NOMO-1 treated with DMSO at 0.1 percent for 48 hours (cell line): ENCODE data around the gene DOCK1.

ENCODE experiments used
- DNase-seq: peaks from one replicate; lab custom pipeline; 2025; ENCODE audit not compliant: unreplicated experiment; lab: John Stamatoyannopoulos, UW

DOCK1 gene

GRCh38 chr10:127071126-127071525, 165.9 kb downstream of the DOCK1 start:
- no peak for DNase-seq

GRCh38 chr10:127073666-127074065, 168.4 kb downstream of the DOCK1 start:
- no peak for DNase-seq

DNA sequence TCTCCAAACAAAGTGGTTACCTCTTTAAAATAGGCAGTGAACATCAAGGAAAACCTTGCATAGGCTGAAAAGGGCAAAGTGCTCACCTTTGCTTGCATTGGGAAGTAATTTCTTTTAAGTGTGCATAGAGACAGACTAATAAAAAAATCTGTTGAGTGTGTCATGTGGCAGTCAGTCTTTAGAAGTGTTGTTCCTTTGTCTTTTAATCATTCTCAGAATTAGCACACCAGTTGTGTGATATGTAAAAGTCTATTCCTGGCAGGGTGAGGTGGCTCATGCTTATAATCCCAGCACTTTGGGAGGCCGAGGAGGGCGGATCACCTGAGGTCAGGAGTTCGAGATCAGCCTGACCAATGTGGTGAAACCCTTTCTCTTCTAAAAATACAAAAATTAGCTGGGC, 174.2 kb downstream of the DOCK1 start:
- DNase-seq = no peak

DNA sequence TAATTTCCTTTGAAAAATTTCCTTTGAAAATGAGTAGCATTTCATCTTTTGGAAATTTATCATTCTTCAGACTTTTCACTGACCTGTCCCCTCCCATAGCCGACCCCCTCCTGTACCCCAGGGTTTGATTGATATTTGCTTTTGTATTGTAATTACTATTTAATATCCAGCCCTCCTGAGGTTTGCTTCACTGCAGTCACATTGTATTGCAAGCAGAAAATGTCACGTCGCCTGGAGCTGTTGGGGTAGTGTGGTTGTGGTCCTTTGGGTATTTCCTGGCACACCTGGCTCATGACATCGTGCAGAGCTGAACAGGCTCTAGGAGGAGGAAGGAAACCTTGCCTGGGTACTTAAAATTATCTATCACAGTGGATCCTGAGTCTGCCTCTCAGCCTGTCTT, 175.1 kb downstream of the DOCK1 start:
- DNase-seq = no peak

DNA sequence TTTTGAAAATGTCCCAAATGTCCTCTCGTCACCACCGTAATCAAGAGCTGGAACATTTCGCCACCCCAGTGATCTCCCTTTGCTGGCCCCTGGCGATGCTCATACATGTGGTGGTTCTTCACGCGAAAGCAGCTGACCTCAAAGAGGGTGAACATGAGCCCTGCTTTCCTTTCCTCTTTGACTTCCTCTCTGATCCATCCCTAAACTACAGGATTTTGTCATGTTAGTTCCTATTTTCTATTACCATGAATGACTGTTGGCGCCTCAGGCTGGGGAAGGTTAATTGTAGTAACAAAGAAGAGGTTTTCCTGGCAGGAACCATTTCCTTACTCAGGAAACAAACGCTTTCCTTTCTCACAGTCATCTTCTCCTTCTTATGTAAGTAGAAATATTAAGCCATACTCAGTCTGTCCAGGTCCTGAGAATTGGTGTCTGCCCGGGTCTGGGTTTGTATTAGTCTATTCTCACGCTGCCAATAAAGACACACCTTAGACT, 176.7 kb downstream of the DOCK1 start:
- DNase-seq = no peak

GRCh38 chr10:127082651-127083050, 177.4 kb downstream of the DOCK1 start:
- no peak for DNase-seq

DNA sequence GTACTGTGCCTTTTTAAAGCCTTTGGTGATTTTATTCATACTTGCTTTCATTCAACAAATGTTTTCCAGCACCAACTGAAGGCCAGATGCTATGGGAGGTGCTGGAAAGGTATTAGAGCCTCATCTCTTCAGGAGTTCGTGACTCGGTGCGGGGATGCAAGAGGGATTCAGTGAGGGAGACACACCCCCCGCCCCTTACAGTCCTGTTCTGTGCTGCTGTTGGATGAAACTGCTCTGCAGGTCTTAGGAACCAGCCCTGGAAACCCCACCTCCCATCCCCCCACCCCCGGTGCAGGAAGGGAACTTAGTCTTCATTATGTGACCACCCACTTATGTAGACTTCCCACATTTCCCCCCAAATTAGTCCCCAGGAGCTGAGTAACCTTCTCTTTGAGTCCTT, 180.7 kb downstream of the DOCK1 start:
- no peak for DNase-seq

GRCh38 chr10:127088908-127089307, 183.7 kb downstream of the DOCK1 start:
- DNase-seq = no peak

DNA sequence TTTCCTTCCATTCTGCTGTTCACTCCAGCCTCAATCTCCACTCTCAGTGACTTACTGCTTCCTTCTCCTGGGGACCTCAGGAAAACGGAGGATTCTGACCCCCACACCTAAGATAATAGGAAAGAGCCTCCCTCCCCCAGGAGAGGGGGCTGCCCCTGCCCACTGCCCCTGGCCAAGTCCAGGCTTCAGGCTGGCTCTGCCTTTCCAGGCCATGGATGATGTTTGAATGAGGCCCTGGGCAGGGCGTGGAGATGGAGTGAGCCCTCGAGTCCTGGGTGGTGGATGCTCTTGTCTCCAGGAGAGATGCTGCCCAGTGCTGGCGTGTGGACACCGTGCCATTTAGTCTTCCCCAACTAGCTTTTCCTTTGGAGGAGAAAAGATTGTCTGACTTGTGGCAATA, 184.2 kb downstream of the DOCK1 start:
- no peak for DNase-seq

GRCh38 chr10:127090138-127090537, 184.9 kb downstream of the DOCK1 start:
- DNase-seq = no peak

DNA sequence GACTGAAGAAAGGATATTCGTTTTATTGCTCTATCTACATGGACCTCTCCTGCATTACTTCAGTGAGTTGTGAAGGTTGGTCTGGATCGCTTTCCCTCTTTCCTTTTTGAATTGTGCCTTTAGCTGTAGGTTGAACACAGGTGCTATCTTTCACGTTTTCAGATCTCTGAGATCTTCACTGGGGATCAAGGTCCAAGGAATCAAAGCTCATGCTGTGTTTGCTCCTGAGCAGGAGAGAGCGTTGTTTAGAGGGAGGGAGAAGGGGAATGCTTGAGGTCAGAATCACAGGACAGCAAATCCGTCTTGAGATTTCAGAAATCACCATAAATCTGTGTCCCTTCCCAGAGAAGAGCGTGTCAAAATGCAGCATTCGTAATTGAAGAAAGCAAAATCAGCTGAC, 186.1 kb downstream of the DOCK1 start:
- no peak for DNase-seq

GRCh38 chr10:127092916-127093315, 187.7 kb downstream of the DOCK1 start:
- DNase-seq = no peak

- no peak for DNase-seq
Observed at GRCh38 chr10:127094984-127095383, 189.8 kb downstream of the DOCK1 start.

- no peak for DNase-seq
Observed at GRCh38 chr10:127100983-127101615, 195.9 kb downstream of the DOCK1 start.

GRCh38 chr10:127102176-127102575, 196.9 kb downstream of the DOCK1 start:
- no peak for DNase-seq

- DNase-seq = no peak
Observed at GRCh38 chr10:127115100-127115499, 209.9 kb downstream of the DOCK1 start.

GRCh38 chr10:127117125-127117524, 211.9 kb downstream of the DOCK1 start:
- DNase-seq = peak; percentile 7

DNA sequence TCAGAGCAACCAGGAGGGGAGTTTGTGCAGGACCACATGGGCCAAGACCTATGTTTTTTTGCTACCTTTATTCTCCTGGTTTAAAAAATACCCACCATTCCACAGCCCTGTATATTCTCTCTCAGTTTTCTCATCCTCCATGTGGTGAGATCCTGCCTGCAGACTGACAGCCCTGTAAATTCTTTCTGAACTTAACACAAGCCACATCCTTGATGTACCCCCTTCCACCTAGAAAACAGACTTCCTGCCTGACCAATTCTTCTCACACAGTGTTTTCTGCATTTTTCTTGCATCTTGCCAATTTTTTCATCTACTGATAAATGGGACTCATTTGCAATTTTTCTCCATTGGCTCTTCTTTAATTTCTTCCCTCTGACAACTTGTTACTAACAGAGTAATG, 212.8 kb downstream of the DOCK1 start:
- DNase-seq = no peak

DNA sequence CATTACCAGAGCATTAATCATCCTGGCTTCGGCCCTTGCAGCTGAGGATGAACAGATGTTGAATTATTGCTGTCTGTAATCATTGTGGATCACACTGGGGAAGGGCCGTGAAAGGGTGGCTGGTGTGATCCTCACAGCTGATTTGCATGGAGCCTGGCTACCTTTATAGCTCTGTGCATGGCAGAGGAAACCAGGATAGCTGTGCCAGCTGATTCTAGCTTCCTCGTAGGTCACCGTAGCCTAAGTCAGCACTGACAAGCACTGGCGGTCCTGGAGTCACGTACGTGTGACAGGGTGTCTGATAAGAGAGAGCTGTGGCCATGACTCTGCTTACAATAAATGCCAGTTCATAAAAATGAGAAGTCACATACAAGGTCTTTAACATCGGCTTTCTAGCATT, 214.7 kb downstream of the DOCK1 start:
- no peak for DNase-seq

- DNase-seq = no peak
Observed at GRCh38 chr10:127122831-127123230, 217.6 kb downstream of the DOCK1 start.

- DNase-seq = no peak
Observed at GRCh38 chr10:127123626-127124025, 218.4 kb downstream of the DOCK1 start.

DNA sequence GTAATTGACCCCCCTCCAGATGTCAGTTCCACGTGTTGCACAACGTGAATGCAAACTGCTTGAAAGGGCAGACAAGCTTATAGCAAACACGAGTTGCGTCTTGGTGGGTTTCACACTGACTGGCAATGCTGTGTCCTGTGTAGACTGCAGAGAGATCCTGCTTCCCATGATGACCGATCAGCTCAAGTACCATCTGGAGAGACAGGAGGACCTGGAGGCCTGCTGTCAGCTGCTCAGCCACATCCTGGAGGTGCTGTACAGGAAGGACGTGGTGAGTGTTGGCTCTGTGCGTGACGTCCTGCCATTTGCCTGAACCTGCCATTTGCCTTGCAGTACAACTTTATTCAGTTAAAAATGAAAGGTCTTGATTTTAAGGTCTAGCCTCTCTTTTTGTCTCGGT, 220.1 kb downstream of the DOCK1 start:
- no peak for DNase-seq

DNA sequence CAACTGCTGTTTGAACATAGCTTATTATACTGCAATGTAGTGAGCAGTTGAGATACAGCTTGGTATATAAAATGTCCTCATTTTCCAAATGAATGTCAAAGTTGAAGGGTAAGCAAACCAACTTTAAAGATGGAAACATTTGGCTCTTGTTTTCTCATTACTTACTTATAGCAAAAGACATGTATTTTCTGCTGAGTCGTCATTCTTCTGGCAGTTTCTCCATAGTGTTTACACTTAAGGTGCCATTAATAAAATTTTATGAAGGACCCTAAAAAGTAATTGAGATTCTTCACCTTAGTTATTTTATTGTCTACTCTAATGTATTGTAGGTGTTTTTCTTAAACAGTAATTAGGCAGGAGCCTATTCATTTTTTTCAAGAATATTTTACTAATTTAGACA, 222.6 kb downstream of the DOCK1 start:
- DNase-seq = no peak
